PC-9 (cell line): ENCODE results near the gene LPIN2. TPM values are rescaled to one million over a fixed set of nuclear protein-coding genes. Genes with fewer than 3 reads are reported as not detected.

Experiments
- BruUV-seq: library from RNA; stranded (reverse); fragments of 400-500 nt; replicated peaks from 2 replicates; lab custom pipeline; 2021; lab: Mats Ljungman, UMichigan
- CTCF ChIA-PET: fragments of 300-600 bp; sonication (Branson Sonifier 250); formaldehyde crosslinking; loops from one replicate; lab custom pipeline; 2022; ENCODE audit warnings: antibody characterized with exemption; lab: Charles Lee
- POLR2A ChIA-PET: fragments of 300-600 bp; sonication (Branson Sonifier 250); formaldehyde crosslinking; loops from one replicate; lab custom pipeline; 2022; ENCODE audit warnings: antibody characterized with exemption; ENCODE audit not compliant: unreplicated experiment; lab: Charles Lee
- DNase-seq, 2 experiments: peaks; one replicate each; pipeline versions ENCODE4 v3.0.0 to v3.0.0-alpha.2; 2015 to 2022; ENCODE audit warnings: mixed read lengths in 1 of 2
- H2AFZ ChIP-seq: fragments of 200-600 bp; sonication (generic); 2 replicates; pipeline ENCODE4 v1.8.1; 2017; ENCODE audit warnings: antibody characterized with exemption
- H3F3A ChIP-seq: fragments of 200-600 bp; sonication (generic); 2 replicates; pipeline ENCODE4 v1.8.1; 2017; ENCODE audit warnings: antibody characterized with exemption, mild to moderate bottlenecking, low read depth; ENCODE audit not compliant: insufficient read depth
- H3K27ac ChIP-seq: fragments of 200-600 bp; sonication (generic); 2 replicates; pipeline ENCODE4 v1.6.1; 2016; ENCODE audit warnings: mixed run types
- H3K27me3 ChIP-seq: fragments of 200-600 bp; sonication (generic); 2 replicates; pipeline ENCODE4 v1.6.1; 2016; ENCODE audit warnings: low read depth, mixed run types; ENCODE audit not compliant: insufficient read depth
- H3K36me3 ChIP-seq: fragments of 200-600 bp; sonication (generic); 2 replicates; pipeline ENCODE4 v1.6.1; 2016; ENCODE audit warnings: low read depth, mixed run types
- H3K4me1 ChIP-seq: fragments of 200-600 bp; sonication (generic); replicated peaks from 2 replicates; pipeline ENCODE4 v1.6.1; 2016; ENCODE audit warnings: mixed run types; ENCODE audit not compliant: insufficient read depth
- H3K4me2 ChIP-seq: fragments of 200-600 bp; sonication (generic); 2 replicates; pipeline ENCODE4 v1.6.1; 2017; ENCODE audit warnings: mixed run types
- H3K4me3 ChIP-seq: fragments of 200-600 bp; sonication (generic); 2 replicates; pipeline ENCODE4 v1.6.1; 2016; ENCODE audit warnings: mixed run types
- H3K79me2 ChIP-seq: fragments of 200-600 bp; sonication (generic); 2 replicates; pipeline ENCODE4 v1.6.1; 2017; ENCODE audit warnings: low read depth, mixed run types
- H3K9me2 ChIP-seq: fragments of 200-600 bp; sonication (generic); 2 replicates; pipeline ENCODE4 v1.8.1; 2017; ENCODE audit warnings: mild to moderate bottlenecking; ENCODE audit not compliant: insufficient read depth
- H3K9me3 ChIP-seq: fragments of 200-600 bp; sonication (generic); 2 replicates; pipeline ENCODE4 v1.8.1; 2016; ENCODE audit warnings: low read depth; ENCODE audit not compliant: insufficient read depth
- H4K20me1 ChIP-seq: fragments of 200-600 bp; sonication (generic); 2 replicates; pipeline ENCODE4 v1.8.1; 2017; ENCODE audit not compliant: insufficient read depth
- CTCF ChIP-seq: fragments of 200-600 bp; sonication (generic); conservative IDR thresholded peaks from 2 replicates; pipeline ENCODE4 v1.6.1; 2017; ENCODE audit warnings: mixed run types, antibody characterized with exemption, mild to moderate bottlenecking, moderate library complexity
- EZH2 ChIP-seq: fragments of 200-600 bp; sonication (generic); IDR thresholded peaks from 2 replicates; pipeline ENCODE4 v1.8.0; 2017; ENCODE audit warnings: antibody characterized with exemption, low read depth
- intact Hi-C: fragments of 100-400 bp; cut with micrococcal nuclease; formaldehyde crosslinking; loops from one replicate; pipeline ENCODE4 v1.10.0; 2022; ENCODE audit not compliant: unreplicated experiment
- total RNA-seq: library from RNA; stranded (reverse); gene quantifications from 2 replicates; pipeline ENCODE4 v1.2.3, GENCODE V29; 2021

The LPIN2 gene
- total RNA-seq, 1 experiment from 2014 or later: 15.0 TPM

- no peak for DNase-seq
Observed at GRCh38 chr18:3057526-3057925, 44.6 kb upstream of the LPIN2 start.

GRCh38 chr18:3056311-3056710 is 43.4 kb upstream of the LPIN2 start:
- H3K27me3 ChIP-seq: no peaks in the 10 kb centered on the region
- no peaks in the 10 kb centered on the region for H3K9me2 ChIP-seq
- intact Hi-C loops: no loop called here
- peaks cover 3% of the 10 kb centered on the region; the same call in 1 of the 2 replicates for H3K9me3 ChIP-seq
- no peak for DNase-seq
- BruUV-seq: no TSS peak
- H4K20me1 ChIP-seq: no peaks in the 10 kb centered on the region
- CTCF ChIA-PET: no interaction called here
- H3K4me1 ChIP-seq: peaks cover 58% of the 10 kb centered on the region
- H3K79me2 ChIP-seq: no peaks in the 10 kb centered on the region
- POLR2A ChIA-PET: interaction anchor here (0.5 kb wide), 1 partner anchor 123 kb away, joined by 9 read pairs; no protein-coding TSS in a partner anchor
- H3K36me3 ChIP-seq: no peaks in the 10 kb centered on the region
- TF ChIP-seq CTCF (no peak), EZH2 (no peak)
- no peak overlapping the region for H2AFZ ChIP-seq
- no peak overlapping the region for H3K4me2 ChIP-seq
- no peak overlapping the region for H3K27ac ChIP-seq
- H3F3A ChIP-seq: peaks cover 45% of the 10 kb centered on the region
- no peak overlapping the region for H3K4me3 ChIP-seq

More at GRCh38 chr18:3057526-3057925, 44.6 kb upstream of the LPIN2 start:
- Histone ChIP-seq H3K9me2 (no peaks in the 10 kb centered on the region), H3F3A (peaks cover 33% of the 10 kb centered on the region), H3K79me2 (no peaks in the 10 kb centered on the region), H3K4me2 (no peak overlapping the region), H2AFZ (no peak overlapping the region), H3K36me3 (no peaks in the 10 kb centered on the region), H3K4me1 (peaks cover 45% of the 10 kb centered on the region), H4K20me1 (no peaks in the 10 kb centered on the region), H3K9me3 (peaks cover 3% of the 10 kb centered on the region; the same call in 1 of the 2 replicates), H3K27ac (no peak overlapping the region), H3K4me3 (no peak overlapping the region), H3K27me3 (no peaks in the 10 kb centered on the region)
- CTCF ChIA-PET: no interaction called here
- no peak for TF ChIP-seq CTCF
- no peak for TF ChIP-seq EZH2
- BruUV-seq: no TSS peak
- POLR2A ChIA-PET: no interaction called here
- intact Hi-C loops: no loop called here

DNA sequence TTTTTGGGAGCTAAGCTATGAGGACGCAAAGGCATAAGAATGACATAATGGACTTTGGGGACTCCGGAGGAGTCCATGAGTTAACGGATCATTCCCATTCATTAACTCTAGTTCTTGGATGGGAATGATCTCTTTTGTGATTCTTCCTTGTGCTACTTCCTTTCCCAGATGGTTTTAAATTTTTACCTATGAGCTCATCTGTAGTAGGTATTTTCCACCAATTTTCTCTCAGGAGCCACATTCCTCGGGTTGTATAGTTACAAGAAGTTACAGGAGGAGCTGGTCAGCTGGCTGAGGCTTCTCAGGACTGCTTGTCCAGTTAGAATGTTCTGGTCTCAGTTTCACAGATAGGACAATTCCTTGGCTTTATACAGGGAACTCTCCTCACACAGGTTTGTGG is 42.9 kb upstream of the LPIN2 start:
- BruUV-seq: no TSS peak
- POLR2A ChIA-PET: interaction anchor here (0.5 kb wide), 1 partner anchor 122 kb away, joined by 9 read pairs; no protein-coding TSS in a partner anchor
- no peaks in the 10 kb centered on the region for H3K27me3 ChIP-seq
- H3K4me3 ChIP-seq: no peak overlapping the region
- H2AFZ ChIP-seq: no peak overlapping the region
- H4K20me1 ChIP-seq: no peaks in the 10 kb centered on the region
- H3K4me2 ChIP-seq: no peak overlapping the region
- H3K9me3 ChIP-seq: peaks cover 3% of the 10 kb centered on the region; the same call in 1 of the 2 replicates
- H3K36me3 ChIP-seq: no peaks in the 10 kb centered on the region
- TF ChIP-seq CTCF (no peak), EZH2 (no peak)
- DNase-seq: peak in 1 of 2 experiments; percentile 59
- peaks cover 62% of the 10 kb centered on the region for H3K4me1 ChIP-seq
- H3F3A ChIP-seq: peaks cover 48% of the 10 kb centered on the region
- no peaks in the 10 kb centered on the region for H3K9me2 ChIP-seq
- no peaks in the 10 kb centered on the region for H3K79me2 ChIP-seq
- H3K27ac ChIP-seq: peak overlapping the region; percentile 45; the same call in 1 of the 2 replicates
- intact Hi-C loops: no loop called here
- CTCF ChIA-PET: interaction anchor here (0.5 to 0.7 kb wide), 3 partner anchors 29 to 189 kb away, joined by 4 to 5 read pairs (median 4); no protein-coding TSS in a partner anchor
